NCI-H345 (cell line): ENCODE measurements around the gene RPL13A.
A peak's percentile ranks its signal among the peaks of the same experiment; 100 is the strongest.

Experiments
- DNase-seq: peaks from one replicate; lab custom pipeline; 2025; lab: John Stamatoyannopoulos, UW

RPL13A gene

GRCh38 chr19:49481020-49481683 is 6.3 kb upstream of the RPL13A start:
- DNase-seq, result no peak

DNA sequence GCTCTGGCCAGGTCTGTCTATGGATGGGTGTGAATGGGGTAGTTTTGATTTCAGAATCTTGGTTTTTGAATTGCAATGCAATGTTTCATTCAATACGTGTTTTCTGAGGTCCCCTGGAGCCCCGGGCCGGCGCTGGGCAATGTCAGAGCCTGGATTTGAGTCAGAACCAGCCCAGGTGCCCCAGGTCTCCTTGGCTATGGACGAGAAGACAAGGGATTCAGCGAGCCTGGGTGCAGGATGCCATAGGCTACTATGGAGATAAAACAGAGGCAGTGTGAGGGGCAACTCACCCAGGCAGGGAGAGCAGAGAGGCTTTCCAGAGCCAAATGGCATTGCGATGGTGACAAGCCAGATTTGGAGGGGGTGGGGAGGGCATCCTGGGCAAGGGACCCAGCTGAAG is 1.2 kb upstream of the RPL13A start:
- DNase-seq, result no peak

DNA sequence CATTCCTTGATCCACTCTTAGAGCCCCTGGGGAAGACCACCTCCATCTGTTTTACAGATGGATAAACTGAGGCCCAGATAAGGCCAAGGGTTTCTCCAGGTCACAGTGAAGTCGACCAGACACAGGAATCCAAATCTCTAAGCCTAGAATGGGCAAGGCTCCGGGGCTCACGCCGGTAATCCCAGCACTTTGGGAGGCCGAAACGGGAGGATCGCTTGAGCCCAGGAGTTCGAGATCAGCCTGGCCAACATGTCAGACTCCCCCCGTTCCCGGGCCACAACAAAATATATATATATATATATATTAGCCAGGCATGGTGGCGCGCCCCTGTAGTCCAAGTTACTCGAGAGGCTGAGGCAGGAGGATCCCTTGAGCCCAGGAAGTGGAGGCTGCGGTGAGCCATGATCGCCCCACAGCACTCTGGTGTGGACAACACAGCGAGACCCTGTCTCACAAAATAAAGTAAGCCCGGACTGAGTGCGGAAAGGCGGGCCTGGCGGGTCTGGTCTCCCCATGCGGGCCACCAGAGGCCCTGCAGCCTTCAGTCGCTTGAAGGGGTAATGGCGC is 615 bp upstream of the RPL13A start:
- no peak for DNase-seq

GRCh38 chr19:49488046-49488862 is 846 bp downstream of the RPL13A start:
- no peak for DNase-seq

GRCh38 chr19:49488863-49489537 is 1.6 kb downstream of the RPL13A start:
- no peak for DNase-seq

GRCh38 chr19:49489601-49490167 is 2.3 kb downstream of the RPL13A start:
- no peak for DNase-seq

DNA sequence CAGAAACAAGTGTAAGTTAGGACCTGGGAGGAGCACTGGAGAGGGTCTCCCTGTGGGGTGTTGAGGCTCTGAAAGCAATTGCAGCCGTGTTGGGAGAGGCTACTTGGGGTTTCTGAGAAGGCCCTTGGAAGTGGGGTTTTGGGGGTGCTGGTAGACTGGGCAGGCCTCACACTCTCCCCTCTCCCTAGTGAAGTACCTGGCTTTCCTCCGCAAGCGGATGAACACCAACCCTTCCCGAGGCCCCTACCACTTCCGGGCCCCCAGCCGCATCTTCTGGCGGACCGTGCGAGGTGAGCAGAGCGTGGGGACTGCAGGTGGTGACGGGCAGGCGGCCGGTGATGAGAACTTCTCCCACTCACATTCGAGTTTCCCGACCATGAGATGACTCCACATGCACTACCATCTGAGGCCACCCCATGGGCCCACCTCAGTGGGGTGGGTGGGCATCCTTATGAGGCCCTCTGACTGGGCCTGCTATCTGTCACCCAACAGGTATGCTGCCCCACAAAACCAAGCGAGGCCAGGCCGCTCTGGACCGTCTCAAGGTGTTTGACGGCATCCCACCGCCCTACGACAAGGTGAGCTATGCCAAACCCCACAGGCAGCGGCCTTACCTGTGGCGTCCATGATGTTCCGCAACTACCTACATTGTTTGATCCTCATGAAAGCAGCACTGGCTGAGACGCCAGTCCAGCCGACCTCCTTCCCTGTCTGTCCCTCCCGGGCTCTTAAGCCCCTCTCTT is 3.0 kb downstream of the RPL13A start:
- DNase-seq, result no peak

DNA sequence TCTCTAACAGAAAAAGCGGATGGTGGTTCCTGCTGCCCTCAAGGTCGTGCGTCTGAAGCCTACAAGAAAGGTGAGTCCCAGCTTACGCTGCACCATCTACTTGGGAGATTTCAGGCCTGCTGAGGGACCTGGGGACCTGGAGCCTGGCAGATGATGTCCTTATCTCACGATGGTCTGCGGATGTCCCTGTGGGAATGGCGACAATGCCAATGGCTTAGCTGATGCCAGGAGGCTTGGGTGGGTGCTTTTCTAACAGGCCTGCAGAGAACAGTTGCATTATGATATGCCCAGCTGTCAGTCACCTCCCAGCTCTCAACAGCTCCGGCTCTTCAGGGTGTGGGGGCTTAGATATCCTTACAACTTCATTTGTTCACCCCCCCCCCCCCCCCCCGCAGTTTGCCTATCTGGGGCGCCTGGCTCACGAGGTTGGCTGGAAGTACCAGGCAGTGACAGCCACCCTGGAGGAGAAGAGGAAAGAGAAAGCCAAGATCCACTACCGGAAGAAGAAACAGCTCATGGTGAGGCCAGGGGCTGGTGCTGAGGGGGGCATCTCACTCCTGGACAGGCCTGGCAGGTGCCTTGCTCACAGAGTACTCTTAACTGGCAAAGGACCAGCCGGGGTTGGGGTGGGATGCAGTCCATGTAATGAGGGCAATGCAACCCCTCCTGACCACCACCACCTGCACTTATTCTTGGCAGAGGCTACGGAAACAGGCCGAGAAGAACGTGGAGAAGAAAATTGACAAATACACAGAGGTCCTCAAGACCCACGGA is 3.8 kb downstream of the RPL13A start:
- no peak for DNase-seq

DNA sequence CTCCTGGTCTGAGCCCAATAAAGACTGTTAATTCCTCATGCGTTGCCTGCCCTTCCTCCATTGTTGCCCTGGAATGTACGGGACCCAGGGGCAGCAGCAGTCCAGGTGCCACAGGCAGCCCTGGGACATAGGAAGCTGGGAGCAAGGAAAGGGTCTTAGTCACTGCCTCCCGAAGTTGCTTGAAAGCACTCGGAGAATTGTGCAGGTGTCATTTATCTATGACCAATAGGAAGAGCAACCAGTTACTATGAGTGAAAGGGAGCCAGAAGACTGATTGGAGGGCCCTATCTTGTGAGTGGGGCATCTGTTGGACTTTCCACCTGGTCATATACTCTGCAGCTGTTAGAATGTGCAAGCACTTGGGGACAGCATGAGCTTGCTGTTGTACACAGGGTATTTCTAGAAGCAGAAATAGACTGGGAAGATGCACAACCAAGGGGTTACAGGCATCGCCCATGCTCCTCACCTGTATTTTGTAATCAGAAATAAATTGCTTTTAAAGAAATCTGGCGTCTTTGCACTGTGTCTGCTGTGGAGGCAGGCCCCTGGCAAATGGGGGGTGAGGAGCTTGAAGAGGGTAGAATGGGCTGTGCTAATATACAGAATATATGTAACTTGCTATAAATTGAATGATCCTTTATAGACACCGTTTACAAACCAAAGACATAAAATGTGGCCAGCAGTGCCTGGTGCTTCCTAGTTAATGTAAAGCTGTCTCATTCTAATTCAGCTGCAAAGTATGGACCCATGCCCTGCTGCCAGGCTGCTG is 4.6 kb downstream of the RPL13A start:
- DNase-seq, result no peak

DNA sequence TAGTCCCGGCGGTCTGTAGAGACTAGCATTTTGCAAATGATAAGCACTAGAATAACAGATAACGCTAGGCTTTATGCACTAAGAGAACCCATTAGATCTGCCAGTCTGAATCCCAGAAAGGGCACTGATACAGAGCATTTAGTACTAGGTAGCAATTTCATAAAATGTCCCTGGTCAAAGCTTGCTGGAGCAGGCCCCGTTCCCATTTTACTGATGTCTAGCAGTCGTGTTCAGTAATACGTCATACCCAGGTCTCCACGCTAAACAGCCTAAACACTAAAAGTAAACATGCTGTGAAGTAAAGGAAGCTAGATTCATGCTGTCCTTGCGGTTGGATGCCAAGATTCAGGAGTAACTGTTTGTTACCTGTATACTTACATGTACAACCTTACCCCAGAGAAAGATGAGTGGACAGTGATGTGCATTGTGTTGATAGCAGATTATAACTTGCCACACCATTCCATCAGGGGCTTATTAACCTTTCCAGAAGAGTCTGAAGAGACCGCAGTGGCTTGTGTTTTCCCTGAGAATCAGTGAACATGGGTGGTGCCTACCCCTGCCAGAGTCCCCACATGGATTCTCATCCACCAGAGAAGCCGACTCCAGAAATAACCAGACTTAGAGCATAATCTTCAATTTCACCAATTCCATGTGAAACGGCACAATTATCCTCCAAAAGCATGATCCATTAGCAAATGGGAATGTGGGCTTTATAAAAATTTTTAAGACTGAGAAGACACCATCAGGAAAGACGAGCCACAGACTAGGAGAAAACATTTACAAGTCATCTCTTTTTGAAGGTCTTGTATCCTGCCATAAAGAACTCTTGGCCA is 5.4 kb downstream of the RPL13A start:
- DNase-seq, result no peak

DNA sequence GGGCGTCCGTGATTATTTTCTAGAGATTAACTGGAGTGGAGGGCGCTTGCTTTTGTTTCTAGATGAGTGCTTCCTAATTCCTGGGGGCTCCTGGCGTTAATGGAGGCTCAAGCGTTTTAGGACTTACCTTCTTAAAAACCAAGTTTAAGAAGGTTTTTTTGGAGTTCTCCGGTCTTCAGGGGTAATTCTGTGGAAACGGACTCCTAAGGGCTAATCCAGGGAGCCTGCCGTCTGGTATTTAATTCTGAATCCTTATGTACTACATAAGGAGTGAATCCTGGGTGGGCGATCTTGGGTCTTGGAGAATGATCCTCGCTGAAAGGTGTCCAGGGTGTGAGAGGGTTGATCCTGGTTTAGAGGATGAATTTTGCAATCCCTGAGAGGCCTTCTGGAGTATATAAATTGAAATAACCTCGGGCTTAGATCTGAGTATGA is 9.2 kb downstream of the RPL13A start:
- no peak for DNase-seq

DNA sequence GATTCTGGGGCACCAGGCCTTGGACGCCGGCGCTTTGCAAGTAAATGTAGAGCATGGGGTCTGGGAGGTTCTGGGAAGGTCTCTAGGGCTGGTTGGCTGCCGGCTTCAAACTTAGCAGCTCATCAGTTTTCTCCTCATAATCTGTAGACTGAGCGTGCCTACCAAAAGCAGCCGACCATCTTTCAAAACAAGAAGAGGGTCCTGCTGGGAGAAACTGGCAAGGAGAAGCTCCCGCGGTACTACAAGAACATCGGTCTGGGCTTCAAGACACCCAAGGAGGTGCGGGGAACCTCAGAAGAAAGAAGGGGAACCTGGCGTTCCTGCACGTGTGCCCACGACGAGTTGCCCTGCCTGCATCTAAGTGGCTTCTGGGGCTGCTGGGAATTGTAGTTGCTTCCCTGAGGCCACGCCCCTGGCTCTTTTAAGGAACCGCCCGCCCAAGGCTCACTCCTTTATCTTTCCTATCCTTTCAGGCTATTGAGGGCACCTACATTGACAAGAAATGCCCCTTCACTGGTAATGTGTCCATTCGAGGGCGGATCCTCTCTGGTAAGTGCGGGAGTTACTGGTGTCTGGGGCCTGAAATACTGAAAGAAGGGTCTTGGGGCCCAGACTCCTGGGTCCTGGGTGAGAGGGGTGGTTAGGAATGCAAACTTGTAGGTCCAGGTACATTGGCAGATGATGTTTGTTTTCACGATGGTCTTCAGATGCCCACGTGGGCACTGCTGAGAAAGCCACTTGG is 9.8 kb downstream of the RPL13A start:
- no peak for DNase-seq

DNA sequence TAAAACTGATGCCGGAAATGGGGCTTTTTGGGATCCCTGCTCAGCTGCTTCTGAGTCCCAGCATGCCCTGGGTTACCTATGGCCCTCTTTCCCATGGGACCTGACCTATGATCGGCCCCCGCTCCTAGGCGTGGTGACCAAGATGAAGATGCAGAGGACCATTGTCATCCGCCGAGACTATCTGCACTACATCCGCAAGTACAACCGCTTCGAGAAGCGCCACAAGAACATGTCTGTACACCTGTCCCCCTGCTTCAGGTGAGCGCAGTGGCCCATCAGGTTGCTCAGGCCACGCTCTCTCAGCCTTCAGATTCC is 10.3 kb downstream of the RPL13A start:
- no peak for DNase-seq

DNA sequence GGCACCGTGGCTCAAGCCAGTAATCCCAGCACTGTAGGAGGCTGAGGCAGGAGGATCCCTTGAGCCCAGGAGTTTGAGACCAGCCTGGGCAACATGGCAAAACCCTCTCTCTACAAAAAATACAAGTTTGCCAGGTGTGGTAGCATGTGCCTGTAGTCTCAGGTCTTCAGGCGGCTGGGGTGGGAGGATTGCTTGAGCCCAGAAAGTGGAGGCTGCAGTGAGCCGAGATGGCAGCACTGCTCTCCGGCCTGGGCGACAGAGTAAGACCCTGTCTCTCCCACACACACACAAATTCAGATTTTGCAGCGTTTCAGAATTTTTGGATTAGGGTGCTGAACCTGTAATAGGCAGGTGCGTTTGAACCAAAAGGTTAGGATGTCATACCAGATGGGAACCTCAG is 11.1 kb downstream of the RPL13A start:
- DNase-seq, result no peak

- no peak for DNase-seq
These were observed 11.7 kb downstream of the RPL13A start for GRCh38 chr19:49499030-49499670.

GRCh38 chr19:49502866-49503581 is 15.6 kb downstream of the RPL13A start:
- DNase-seq, result peak; percentile 55

GRCh38 chr19:49503582-49503962 is 16.2 kb downstream of the RPL13A start:
- DNase-seq, result no peak
